ENCODE measurements around the gene CELF2.

DNA sequence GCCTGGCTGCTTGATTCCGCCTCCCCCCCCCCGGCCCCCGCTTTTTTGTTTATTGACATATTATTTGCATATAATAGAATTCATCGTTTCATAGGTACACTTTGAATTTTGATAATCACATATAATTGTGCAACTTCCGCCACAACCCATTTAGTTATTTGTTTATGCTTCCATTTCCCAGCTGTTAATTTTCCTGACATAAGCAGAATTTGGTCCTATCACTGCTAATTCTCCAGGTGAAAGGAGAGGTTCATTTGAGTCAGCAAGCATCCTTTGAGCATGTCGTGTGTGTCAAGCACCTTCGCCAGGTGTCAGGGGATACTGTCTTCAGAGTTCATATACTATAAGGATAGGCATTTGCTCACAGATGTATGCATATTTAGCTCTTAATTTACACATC is 102.2 kb downstream of the CELF2 start:
- TF ChIP-seq MXI1 (IDR thresholded peaks at IDR 0.05; ENCODE audit: borderline replicate concordance, low read depth, low read length): no peak
- no peak for TF ChIP-seq POLR2A (IDR thresholded peaks at IDR 0.05; ENCODE audit: low read depth, low read length)
- TF ChIP-seq, protein P1, sequence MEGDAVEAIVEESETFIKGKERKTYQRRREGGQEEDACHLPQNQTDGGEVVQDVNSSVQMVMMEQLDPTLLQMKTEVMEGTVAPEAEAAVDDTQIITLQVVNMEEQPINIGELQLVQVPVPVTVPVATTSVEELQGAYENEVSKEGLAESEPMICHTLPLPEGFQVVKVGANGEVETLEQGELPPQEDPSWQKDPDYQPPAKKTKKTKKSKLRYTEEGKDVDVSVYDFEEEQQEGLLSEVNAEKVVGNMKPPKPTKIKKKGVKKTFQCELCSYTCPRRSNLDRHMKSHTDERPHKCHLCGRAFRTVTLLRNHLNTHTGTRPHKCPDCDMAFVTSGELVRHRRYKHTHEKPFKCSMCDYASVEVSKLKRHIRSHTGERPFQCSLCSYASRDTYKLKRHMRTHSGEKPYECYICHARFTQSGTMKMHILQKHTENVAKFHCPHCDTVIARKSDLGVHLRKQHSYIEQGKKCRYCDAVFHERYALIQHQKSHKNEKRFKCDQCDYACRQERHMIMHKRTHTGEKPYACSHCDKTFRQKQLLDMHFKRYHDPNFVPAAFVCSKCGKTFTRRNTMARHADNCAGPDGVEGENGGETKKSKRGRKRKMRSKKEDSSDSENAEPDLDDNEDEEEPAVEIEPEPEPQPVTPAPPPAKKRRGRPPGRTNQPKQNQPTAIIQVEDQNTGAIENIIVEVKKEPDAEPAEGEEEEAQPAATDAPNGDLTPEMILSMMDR (conservative IDR thresholded peaks at IDR 0.05; ENCODE audit: low read depth, low read length): no peak
- TF ChIP-seq CHD1 (IDR thresholded peaks at IDR 0.05; ENCODE audit: low read depth, low read length): no peak
- no peak for TF ChIP-seq FOS (IDR thresholded peaks at IDR 0.05; ENCODE audit: low read depth, low read length)
- no peak for TF ChIP-seq MAZ (IDR thresholded peaks at IDR 0.05; ENCODE audit: borderline replicate concordance, low read depth, low read length)
- TF ChIP-seq CEBPB (IDR thresholded peaks at IDR 0.05; ENCODE audit: low read depth, low read length): no peak
- no peak for TF ChIP-seq RFX5 (IDR thresholded peaks at IDR 0.05; ENCODE audit: low read depth, low read length)
- TF ChIP-seq SMC3 (IDR thresholded peaks at IDR 0.05; ENCODE audit: low read depth, low read length): no peak
- no peak for TF ChIP-seq USF2 (IDR thresholded peaks at IDR 0.05; ENCODE audit: low read depth, low read length)
- TF ChIP-seq RAD21 (IDR thresholded peaks at IDR 0.05; ENCODE audit: low read length): no peak
- TF ChIP-seq MAFK (IDR thresholded peaks at IDR 0.05; ENCODE audit: low read depth, low read length): peak; percentile 58
